ENCODE results near the gene TLCD4.
"Not testable (repeated sequence)": the region's sequence is repeated elsewhere in the genome, so short reads cannot be mapped to it uniquely, and the experiment has no call there.

Gene TLCD4, protein sequence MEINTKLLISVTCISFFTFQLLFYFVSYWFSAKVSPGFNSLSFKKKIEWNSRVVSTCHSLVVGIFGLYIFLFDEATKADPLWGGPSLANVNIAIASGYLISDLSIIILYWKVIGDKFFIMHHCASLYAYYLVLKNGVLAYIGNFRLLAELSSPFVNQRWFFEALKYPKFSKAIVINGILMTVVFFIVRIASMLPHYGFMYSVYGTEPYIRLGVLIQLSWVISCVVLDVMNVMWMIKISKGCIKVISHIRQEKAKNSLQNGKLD

DNA sequence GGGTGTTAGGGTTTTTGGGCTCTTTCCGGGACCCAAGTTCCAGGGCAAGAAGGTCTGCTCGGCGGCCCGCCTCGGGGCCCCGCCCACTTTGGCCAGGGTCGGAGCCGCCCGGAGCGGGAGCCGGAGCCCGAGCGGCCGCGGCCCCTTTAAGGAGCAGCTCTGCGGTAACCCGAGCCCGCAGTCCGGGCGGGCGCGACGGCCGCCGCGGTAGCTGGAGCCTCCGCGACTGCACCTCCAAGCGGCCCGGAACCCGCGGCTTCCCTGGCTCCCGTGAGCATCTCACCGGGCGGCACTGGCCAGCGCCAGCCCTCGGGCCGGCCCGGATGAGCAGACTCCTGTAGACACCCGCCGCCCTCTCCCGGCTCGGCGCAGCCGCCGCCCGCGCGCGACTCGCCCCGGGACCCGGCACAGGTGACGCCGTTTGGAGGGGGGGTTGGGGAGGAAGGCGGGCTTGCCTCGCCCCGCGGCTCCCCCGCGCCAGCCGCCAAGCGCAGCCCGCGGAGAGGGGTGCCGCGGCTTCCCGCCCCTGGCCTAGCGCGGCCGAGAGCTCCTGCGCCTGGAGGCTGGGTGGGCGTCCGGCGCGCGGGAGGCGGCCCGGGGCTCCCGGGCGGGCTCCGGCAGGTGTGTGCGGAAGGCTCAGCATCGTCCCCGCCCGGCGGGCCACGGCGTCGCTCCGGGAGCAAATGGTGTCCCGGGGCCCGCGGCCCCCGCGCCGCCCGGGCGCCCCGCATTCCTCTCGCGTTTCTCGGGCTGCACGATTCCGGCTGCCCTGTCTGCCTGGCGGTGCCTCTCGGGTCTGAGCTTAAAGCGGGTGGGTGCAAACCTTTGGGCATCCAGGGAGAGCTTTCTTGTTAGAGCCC lies at the start of gene TLCD4:
TLCD4 (plus strand) TSS at position 149 of the 860 bp plus-strand sequence. CDS start 26,547 bp downstream, outside the sequence.
- peak; percentile 52 for DNase-seq

GRCh38 chr1:95067568-95067967 lies 49.6 kb upstream of the TLCD4 start:
- DNase-seq, result peak; percentile 20

DNA sequence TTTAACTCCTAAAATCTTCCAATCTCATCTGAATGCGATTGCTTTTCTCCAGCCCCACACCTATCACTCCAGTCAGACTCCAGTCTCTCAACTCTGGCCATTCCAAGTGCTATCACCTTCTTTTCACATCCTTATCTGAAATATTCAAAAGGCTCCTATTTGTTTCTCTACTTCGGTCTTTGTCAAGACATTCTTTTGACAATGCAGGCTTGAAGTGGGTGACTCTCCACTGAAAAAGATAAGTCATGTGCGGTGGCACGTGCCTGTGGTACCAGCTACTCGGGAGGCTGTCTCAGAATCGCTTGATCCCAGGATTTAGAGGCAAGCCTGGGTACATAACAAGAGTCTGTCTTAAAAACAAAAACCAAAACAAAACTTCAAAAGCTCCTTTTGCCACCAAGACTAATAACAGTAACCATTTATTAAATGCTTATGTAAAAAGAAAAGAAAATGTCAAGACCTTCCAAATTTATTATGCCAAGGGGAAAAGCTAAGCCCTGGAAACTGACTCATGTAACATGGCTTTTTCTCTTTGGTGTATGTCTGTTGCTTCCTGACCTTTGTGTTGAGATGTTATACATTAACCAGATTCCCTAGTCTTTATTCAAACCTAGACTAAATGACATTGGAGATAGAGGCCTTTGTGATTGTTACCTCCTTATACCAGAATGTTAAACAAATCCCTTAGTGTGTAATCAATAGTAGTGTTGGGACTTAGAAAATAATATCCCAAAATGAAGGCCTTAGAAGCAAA lies 48.0 kb upstream of the TLCD4 start:
- no peak for DNase-seq

GRCh38 chr1:95069710-95070093 lies 47.5 kb upstream of the TLCD4 start:
- no peak for DNase-seq

DNA sequence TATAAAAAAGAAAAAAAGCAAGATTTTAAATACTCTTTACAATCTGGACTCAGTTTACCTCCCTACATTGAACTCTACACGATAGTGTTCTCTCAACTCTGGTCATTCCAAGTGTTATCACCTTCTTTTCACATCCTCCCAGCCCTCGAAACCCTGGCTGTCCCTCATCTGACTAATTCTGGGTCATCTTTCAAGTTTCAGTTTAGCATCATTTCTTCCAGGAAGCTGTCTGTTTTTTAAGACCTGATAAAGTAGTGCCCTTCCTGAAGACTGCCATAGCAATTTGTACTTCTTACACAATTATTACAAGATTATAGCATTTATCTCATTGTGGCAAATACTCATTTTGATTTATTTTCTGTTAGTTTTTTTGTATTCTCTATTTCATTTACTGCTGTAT lies 45.6 kb upstream of the TLCD4 start:
- DNase-seq, result no peak

DNA sequence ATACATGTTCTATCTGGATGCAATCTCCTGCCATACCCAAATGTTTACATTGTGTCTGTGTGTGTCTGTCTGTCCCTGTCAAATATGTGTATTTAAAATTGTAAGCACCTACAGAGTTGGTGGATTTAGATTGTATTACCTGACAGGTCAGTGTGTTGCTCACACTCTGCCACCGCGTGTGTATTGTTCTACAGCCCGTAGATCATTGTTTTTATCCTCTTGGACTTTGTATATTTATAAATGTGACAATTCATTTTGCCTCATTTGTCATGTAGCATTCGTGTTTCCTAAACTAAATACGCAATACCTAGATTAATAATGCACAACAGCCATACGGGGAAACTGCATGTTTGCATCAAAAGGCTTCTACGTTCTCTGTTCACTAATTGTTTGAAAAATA lies 45.0 kb upstream of the TLCD4 start:
- no peak for DNase-seq

DNA sequence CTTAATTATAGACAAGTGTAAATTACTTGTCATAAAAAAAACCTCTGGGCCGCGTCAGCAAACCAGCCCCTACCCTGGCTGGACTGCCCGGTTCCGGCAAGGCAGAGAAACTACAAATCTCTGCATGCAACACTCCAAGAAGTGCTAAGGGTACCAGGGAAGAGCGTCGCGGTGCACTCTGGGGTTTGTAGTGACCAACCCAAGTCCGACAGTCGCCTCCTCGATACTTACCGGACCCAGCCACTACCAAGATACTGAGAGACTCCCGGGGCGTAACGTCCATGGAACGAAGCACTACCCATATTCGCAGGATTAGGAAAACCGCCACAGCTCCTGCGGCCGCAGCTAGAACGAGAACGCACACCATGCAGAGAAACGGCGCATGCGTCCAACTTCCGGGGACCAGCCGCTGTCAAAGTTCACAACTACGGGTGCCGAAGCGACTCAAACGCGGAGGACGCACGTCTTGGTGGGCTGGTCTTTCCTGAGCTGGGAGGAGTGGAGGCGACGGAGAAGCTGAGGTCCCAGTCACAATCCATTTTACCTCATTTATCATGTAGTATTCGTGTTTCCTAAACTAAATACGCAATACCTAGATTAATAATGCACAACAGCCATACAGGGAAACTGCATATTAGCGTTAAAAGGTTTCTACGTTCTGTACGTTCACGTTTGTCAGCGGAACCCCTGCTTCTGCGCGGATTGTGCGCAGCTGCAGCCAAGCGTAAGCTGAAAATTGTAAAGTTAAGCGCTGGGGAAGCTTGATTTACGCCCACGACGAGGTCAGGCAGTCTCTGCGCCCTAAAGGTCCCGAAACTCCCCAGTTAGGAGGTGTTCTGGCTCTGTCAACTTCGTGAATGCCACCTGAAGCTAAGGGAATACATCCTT lies 44.4 kb upstream of the TLCD4 start, which contains the start of gene ALG14:
ALG14 (minus strand) TSS at position 420 of the 888 bp plus-strand sequence; CDS start at position 367, 53 bp downstream.
- DNase-seq, result peak; percentile 98

- DNase-seq, result no peak
Measured at GRCh38 chr1:95073446-95073845, 43.7 kb upstream of the TLCD4 start.

GRCh38 chr1:95076034-95076433 lies 41.1 kb upstream of the TLCD4 start:
- DNase-seq, result no peak

DNA sequence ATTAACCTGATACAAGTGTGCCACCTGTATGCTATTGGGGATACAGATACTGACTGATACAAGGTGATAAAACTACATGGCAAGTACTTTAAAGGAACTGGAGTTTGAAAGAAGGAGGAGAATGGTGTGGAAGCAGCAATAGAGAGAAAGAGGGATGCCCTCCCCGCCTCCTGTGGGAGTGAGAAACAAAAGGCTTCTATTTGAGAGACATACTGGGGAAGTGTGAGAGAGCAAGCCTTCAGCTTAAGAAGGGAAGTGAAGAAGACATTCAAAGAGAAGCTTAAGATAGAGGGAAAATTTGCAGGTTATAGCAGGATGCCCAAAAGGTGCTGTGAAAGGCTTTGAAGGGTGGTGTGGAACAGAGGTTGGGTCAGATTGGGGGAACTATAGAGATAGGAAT lies 36.7 kb upstream of the TLCD4 start:
- no peak for DNase-seq

DNA sequence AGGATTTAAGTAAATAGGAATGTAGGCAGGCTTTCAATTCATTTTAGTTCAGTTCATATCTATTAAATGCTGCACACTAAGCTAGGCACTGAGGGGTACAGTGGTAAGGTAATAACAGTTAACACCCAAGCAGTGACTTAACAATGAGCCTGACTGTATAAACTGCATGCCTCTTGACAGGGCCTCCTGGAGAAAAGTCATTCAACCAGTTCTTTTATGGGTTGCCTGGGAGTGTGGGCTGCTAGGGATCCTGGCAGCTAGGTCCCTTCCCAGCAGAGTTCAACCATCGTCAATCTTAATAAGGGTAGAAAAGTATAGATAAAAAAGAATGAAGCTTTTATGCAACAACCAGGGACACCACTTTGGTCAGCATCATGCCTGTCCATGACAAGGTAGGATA lies 36.3 kb upstream of the TLCD4 start:
- no peak for DNase-seq

DNA sequence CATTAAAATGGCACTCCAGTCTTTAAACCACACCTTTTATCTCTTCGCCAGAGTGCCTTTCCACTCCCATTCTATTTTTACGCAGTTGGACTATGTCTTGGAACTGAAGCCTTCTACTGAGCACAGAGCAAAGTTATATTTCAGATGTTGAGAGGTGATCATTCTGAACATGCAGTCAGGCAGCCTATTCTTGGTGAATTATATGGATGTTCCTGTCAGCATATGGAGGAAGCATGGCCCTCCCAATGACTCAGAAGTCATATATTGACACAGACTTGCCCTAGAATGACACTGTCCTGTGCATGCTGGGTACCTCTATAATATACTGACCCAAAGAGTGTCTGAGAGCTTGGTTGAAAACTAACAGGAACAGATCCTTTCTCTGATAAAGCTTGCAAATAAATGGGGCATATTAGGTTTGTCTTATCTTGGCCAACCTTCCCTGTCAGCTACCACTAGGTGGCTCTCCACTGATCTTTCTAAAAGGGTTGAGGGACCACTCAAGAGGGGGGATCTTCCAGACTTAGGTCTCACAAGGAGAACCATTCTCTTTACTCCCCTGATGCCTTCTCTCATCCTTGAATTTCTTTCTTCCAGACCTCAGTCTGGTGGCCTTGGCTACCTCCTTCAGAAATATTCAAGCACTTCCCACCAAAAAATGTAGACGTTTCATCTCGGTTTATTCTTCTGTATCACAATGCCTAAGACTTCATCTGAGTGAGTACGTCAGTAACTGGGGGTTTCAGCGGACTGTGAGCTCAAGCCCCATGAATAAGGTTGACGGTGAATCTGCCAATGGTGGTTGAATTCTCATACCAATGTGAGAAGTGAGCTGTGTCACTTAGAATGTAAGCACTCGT lies 32.6 kb upstream of the TLCD4 start:
- DNase-seq, result peak; percentile 46

DNA sequence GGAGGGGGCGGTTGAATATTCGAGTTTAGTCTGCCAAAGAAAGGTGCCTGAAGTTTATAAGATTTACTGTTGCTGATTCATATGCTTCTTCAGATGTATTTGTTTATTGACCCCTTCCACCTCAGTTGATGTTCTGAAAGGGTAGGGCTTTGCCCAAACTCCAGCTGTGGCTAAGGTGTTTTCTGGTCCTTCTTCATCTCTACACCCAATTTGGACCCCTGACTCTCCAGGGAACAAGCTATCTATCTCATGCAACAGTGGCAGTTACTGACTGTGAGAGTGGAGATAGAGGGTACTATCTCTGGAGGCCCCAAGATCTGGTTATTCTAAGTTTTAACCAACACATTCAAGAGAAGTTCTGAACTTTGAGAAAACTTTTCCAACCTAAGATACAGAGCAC lies 31.8 kb upstream of the TLCD4 start:
- DNase-seq, result no peak

GRCh38 chr1:95086949-95087533 lies 30.1 kb upstream of the TLCD4 start:
- DNase-seq, result no peak

- no peak for DNase-seq
Measured at GRCh38 chr1:95088303-95088702, 28.9 kb upstream of the TLCD4 start.

- no peak for DNase-seq
Measured at GRCh38 chr1:95089650-95090287, 27.4 kb upstream of the TLCD4 start.

- DNase-seq, result not testable (repeated sequence)
Measured at GRCh38 chr1:95091290-95091689, 25.9 kb upstream of the TLCD4 start.

DNA sequence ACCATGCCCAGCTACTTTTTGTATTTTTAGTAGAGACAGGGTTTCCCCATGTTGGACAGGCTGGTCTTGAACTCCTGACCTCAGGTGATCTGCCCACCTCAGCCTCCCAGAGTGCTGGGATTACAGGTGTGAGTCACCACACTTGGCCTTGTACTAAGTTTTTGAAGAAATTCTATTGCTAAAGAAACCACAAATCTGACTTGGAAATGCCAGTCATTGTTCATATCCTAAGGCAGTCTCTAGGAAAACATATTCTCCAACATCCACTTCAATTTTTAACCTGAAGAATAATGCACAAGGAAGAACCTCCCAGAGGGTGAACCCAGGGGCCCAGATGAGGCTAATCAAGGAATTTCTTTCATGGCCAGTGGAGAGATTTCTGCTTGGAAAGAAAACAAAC lies 24.3 kb upstream of the TLCD4 start:
- not testable (repeated sequence) for DNase-seq

GRCh38 chr1:95093296-95093695 lies 23.9 kb upstream of the TLCD4 start:
- no peak for DNase-seq

DNA sequence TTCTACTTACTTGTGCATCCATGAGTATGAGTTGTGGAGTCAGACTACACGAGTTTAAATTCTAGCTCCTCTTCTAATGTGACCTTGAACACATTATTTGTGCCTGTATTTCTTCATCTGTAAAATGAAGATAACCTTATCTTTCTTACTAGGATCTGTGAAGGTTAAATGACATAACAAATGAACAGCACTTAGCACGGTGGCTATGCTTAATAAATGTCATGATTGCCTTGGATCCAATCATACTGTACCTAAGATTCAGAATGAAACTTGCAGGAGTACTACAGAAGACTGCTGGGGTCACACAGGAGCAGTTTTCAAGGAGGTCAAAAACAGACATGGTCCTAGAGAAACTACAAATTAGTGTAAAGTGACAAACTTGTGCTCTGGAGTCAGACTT lies 22.2 kb upstream of the TLCD4 start:
- DNase-seq, result no peak

- no peak for DNase-seq
Measured at GRCh38 chr1:95095833-95096217, 21.3 kb upstream of the TLCD4 start.

Measured in NCI-H2029 treated with DMSO at 0.1 percent for 48 hours (cell line).